ENCODE data around the gene MTNR1B. TPM values are rescaled to one million over a fixed set of nuclear protein-coding genes. Genes with fewer than 3 reads are reported as not detected.

MTNR1B gene
- total and polyA plus RNA-seq, 2 of the 13 experiments (the other 11 are each of a cell fraction or from before 2014, with no cell fraction given) = not detected

DNA sequence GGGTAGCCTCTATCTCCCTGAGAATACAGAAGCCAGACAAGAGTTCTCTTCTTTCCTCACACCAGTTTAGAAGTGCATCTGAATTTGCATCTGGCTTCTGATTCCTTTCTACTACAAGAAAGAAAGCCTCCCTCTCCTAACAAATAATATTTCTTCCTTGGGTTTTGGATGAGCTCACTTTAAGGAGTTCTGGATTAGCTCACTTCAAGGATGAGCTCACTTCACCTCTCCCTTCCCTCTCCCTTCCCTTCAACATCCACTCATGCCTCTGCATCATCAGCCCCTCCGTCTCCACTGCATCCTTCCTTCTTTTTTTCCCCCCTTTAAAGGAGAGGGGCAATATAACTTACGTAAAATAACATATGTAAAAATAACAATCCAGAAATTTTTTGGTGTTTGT, 1.6 kb upstream of the MTNR1B start:
- no peaks in the 10 kb centered on the region for H3K9me3 ChIP-seq (ENCODE audit: low read length)
- no peak for DNase-seq (ENCODE audit: low spot score)
- no peaks in the 10 kb centered on the region for H3K36me3 ChIP-seq (replicated peaks in 1 of 2; ENCODE audit: control insufficient read depth in 1 of 2, insufficient read depth in 2 of 2, low read length in 2 of 2)
- CTCF ChIA-PET (ENCODE audit: low intra/inter-chr PET ratio, low total read pairs) = no interaction called here
- H3K79me2 ChIP-seq (ENCODE audit: insufficient read depth, low read length) = no peaks in the 10 kb centered on the region
- H3K4me3 ChIP-seq (replicated peaks in 1 of 3; ENCODE audit: insufficient read depth in 1 of 3, low read depth in 2 of 3, low read length in 3 of 3) = no peak overlapping the region
- no peak for ATAC-seq
- no peak overlapping the region for H3K4me2 ChIP-seq (ENCODE audit: low read depth, low read length)
- POLR2A ChIA-PET = no interaction called here
- intact Hi-C loops (cut with micrococcal nuclease; ENCODE audit: unreplicated experiment) = no loop called here
- no peak for FAIRE-seq
- no peak overlapping the region for H2AFZ ChIP-seq (ENCODE audit: low read length)
- no TSS peak for BruUV-seq (replicated peaks)
- in situ Hi-C loops (cut with HindIII; ENCODE audit: extremely low pct_ligation_motif_present, low pct_unique_long_range_greater_than_20kb) = no loop called here
- no peaks in the 10 kb centered on the region for H3K4me1 ChIP-seq (ENCODE audit: insufficient read depth, low read length)
- H3K27me3 ChIP-seq (ENCODE audit: control insufficient read depth in 1 of 2, insufficient read depth in 2 of 2, low read length in 2 of 2) = peaks cover 0 to 7% of the 10 kb centered on the region in 2 experiments; a peak in 1 of 5 replicates
- H3K27ac ChIP-seq (ENCODE audit: extremely low read length, insufficient read depth, low read length) = no peak overlapping the region
- TF ChIP-seq, protein P1, sequence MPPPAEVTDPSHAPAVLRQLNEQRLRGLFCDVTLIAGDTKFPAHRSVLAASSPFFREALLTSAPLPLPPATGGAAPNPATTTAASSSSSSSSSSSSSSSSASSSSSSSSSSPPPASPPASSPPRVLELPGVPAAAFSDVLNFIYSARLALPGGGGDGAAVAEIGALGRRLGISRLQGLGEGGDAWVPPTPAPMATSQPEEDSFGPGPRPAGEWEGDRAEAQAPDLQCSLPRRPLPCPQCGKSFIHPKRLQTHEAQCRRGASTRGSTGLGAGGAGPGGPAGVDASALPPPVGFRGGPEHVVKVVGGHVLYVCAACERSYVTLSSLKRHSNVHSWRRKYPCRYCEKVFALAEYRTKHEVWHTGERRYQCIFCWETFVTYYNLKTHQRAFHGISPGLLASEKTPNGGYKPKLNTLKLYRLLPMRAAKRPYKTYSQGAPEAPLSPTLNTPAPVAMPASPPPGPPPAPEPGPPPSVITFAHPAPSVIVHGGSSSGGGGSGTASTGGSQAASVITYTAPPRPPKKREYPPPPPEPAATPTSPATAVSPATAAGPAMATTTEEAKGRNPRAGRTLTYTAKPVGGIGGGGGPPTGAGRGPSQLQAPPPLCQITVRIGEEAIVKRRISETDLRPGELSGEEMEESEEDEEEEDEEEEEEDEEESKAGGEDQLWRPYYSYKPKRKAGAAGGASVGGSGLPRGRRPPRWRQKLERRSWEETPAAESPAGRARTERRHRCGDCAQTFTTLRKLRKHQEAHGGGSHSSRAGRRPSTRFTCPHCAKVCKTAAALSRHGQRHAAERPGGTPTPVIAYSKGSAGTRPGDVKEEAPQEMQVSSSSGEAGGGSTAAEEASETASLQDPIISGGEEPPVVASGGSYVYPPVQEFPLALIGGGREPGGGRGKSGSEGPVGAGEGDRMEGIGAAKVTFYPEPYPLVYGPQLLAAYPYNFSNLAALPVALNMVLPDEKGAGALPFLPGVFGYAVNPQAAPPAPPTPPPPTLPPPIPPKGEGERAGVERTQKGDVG (CRISPR knock-in tag; IDR thresholded peaks at IDR 0.05; ENCODE audit: borderline replicate concordance) = no peak
- H4K20me1 ChIP-seq (ENCODE audit: insufficient read depth, low read length) = no peaks in the 10 kb centered on the region
- H3K9ac ChIP-seq (ENCODE audit: insufficient read depth, low read depth, low read length) = no peak overlapping the region
- 3% methylated on average over 2 of the region's 2 CpGs for WGBS (ENCODE audit: low lambda C conversion rate)

DNA sequence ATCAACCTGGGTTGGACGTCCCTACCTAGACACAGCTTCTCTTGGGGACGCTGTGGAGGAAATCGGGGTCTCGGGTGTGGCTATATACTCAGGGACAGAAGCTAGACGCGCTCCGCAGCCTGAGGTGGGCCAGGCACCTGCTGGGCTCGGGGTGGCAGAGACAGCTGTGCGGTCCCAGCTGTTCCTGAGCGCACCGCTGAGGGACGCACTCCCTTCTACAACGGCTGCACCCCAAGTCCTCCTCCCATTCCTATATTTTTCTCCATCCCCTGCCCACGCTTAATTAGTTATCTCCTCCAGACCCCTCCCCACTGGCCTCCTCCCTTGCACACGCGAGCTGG, 188 bp upstream of the MTNR1B start:
- 54% methylated on average over 13 of the region's 16 CpGs for WGBS (ENCODE audit: low lambda C conversion rate)
- H3K4me3 ChIP-seq (replicated peaks in 1 of 3; ENCODE audit: insufficient read depth in 1 of 3, low read depth in 2 of 3, low read length in 3 of 3) = no peak overlapping the region
- peaks cover 0 to 8% of the 10 kb centered on the region in 2 experiments; a peak in 1 of 5 replicates for H3K27me3 ChIP-seq (ENCODE audit: control insufficient read depth in 1 of 2, insufficient read depth in 2 of 2, low read length in 2 of 2)
- no peaks in the 10 kb centered on the region for H4K20me1 ChIP-seq (ENCODE audit: insufficient read depth, low read length)
- no peaks in the 10 kb centered on the region for H3K79me2 ChIP-seq (ENCODE audit: insufficient read depth, low read length)
- ChIA-PET CTCF (ENCODE audit: low intra/inter-chr PET ratio, low total read pairs) (no interaction called here), POLR2A (no interaction called here)
- H3K27ac ChIP-seq (ENCODE audit: extremely low read length, insufficient read depth, low read length) = no peak overlapping the region
- ATAC-seq (no peak), DNase-seq (ENCODE audit: low spot score) (no peak), FAIRE-seq (no peak)
- in situ Hi-C loops (cut with HindIII; ENCODE audit: extremely low pct_ligation_motif_present, low pct_unique_long_range_greater_than_20kb) = no loop called here
- no peaks in the 10 kb centered on the region for H3K36me3 ChIP-seq (replicated peaks in 1 of 2; ENCODE audit: control insufficient read depth in 1 of 2, insufficient read depth in 2 of 2, low read length in 2 of 2)
- no peak overlapping the region for H3K4me2 ChIP-seq (ENCODE audit: low read depth, low read length)
- no peak overlapping the region for H2AFZ ChIP-seq (ENCODE audit: low read length)
- no peaks in the 10 kb centered on the region for H3K4me1 ChIP-seq (ENCODE audit: insufficient read depth, low read length)
- intact Hi-C loops (cut with micrococcal nuclease; ENCODE audit: unreplicated experiment) = no loop called here
- H3K9ac ChIP-seq (ENCODE audit: insufficient read depth, low read depth, low read length) = no peak overlapping the region
- no TSS peak for BruUV-seq (replicated peaks)
- no peaks in the 10 kb centered on the region for H3K9me3 ChIP-seq (ENCODE audit: low read length)
- no peak for TF ChIP-seq ZFP82 (CRISPR knock-in tag; IDR thresholded peaks at IDR 0.05; ENCODE audit: borderline replicate concordance)
- no peak for TF ChIP-seq ZFP36L1 (CRISPR knock-in tag; IDR thresholded peaks at IDR 0.05)
- TF ChIP-seq, protein P2, sequence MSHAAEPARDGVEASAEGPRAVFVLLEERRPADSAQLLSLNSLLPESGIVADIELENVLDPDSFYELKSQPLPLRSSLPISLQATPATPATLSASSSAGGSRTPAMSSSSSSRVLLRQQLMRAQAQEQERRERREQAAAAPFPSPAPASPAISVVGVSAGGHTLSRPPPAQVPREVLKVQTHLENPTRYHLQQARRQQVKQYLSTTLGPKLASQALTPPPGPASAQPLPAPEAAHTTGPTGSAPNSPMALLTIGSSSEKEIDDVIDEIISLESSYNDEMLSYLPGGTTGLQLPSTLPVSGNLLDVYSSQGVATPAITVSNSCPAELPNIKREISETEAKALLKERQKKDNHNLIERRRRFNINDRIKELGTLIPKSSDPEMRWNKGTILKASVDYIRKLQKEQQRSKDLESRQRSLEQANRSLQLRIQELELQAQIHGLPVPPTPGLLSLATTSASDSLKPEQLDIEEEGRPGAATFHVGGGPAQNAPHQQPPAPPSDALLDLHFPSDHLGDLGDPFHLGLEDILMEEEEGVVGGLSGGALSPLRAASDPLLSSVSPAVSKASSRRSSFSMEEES (CRISPR knock-in tag; IDR thresholded peaks at IDR 0.05) = no peak
- TF ChIP-seq MAFG (CRISPR knock-in tag; IDR thresholded peaks at IDR 0.05) = no peak
- TF ChIP-seq ZNF333 (CRISPR knock-in tag; IDR thresholded peaks at IDR 0.05; ENCODE audit: borderline replicate concordance) = no peak
- TF ChIP-seq NR2F1 (CRISPR knock-in tag; IDR thresholded peaks at IDR 0.05) = no peak
- TF ChIP-seq, protein P3, sequence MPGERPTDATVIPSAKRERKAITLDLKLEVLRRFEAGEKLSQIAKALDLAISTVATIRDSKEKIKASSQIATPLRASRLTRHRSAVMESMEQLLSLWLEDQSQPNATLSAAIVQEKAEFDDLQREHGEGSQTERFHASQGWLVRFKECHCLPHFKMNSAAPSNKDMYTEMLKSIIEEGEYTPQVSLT (CRISPR knock-in tag; IDR thresholded peaks at IDR 0.05; ENCODE audit: borderline replicate concordance, low read depth) = no peak
- TF ChIP-seq, protein P4, sequence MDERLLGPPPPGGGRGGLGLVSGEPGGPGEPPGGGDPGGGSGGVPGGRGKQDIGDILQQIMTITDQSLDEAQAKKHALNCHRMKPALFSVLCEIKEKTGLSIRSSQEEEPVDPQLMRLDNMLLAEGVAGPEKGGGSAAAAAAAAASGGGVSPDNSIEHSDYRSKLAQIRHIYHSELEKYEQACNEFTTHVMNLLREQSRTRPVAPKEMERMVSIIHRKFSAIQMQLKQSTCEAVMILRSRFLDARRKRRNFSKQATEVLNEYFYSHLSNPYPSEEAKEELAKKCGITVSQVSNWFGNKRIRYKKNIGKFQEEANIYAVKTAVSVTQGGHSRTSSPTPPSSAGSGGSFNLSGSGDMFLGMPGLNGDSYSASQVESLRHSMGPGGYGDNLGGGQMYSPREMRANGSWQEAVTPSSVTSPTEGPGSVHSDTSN (CRISPR knock-in tag; IDR thresholded peaks at IDR 0.05) = no peak
- no peak for TF ChIP-seq BCL6 (CRISPR knock-in tag; IDR thresholded peaks at IDR 0.05)
- TF ChIP-seq KAT8 (CRISPR knock-in tag; IDR thresholded peaks at IDR 0.05) = no peak
- TF ChIP-seq ZNF432 (CRISPR knock-in tag; IDR thresholded peaks at IDR 0.05; ENCODE audit: borderline replicate concordance) = no peak
- TF ChIP-seq SRF (IDR thresholded peaks at IDR 0.05; ENCODE audit: low read depth, low read length) = no peak
